H54 (cell line): Measurements from ENCODE around the gene ZFYVE19.

ENCODE experiments used
- DNase-seq: peaks from one replicate; pipeline ENCODE4 v3.0.0; 2011; ENCODE audit warnings: low spot score, mixed read lengths; ENCODE audit not compliant: insufficient read length
- FAIRE-seq: peaks from 3 replicates; lab custom pipeline; 2011; peaks lifted over from hg19 to GRCh38; lab: Jason Lieb, UNC
- POLR2A ChIP-seq: IDR thresholded peaks from 2 replicates; pipeline ENCODE4 v1.6.1; 2011; ENCODE audit warnings: low read depth, mild to moderate bottlenecking, low read length

Gene ZFYVE19

GRCh38 chr15:40841741-40842140, 34.9 kb downstream of the ZFYVE19 start:
- FAIRE-seq: no peak

GRCh38 chr15:40843261-40843884, 36.5 kb downstream of the ZFYVE19 start:
- DNase-seq (no peak), FAIRE-seq (no peak)
- no peak for TF ChIP-seq POLR2A

More at GRCh38 chr15:40841741-40842140, 34.9 kb downstream of the ZFYVE19 start:
- no peak for TF ChIP-seq POLR2A
- no peak for DNase-seq

GRCh38 chr15:40843885-40844695, 37.2 kb downstream of the ZFYVE19 start, which contains the start of gene SPINT1:
Gene SPINT1 (plus strand): TSS chr15:40844048. CDS start chr15:40844555, 507 bp downstream.
- TF ChIP-seq POLR2A: no peak
- FAIRE-seq (no peak), DNase-seq (no peak)

GRCh38 chr15:40844696-40845030, 37.8 kb downstream of the ZFYVE19 start:
- DNase-seq (no peak), FAIRE-seq (no peak)
- no peak for TF ChIP-seq POLR2A

DNA sequence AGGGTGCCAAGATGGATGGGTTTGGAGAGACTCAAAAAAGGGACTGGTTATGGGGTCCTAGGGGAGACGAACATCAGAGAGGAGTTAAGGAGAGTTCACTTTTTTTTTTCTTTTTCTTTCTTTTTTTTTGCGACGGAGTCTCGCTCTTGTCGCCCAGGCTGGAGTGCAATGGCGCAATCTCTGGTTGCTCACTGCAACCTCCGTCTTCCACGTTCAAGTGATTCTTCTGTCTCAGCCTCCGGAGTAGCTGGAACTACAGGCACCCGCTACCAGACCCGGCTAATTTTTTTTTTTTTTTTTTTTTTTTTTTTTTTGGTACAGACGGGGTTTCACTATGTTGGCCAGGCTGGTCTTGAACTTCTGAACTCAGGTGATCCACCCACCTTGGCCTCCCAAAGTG, 38.1 kb downstream of the ZFYVE19 start:
- FAIRE-seq (no peak), DNase-seq (no peak)
- TF ChIP-seq POLR2A: no peak

DNA sequence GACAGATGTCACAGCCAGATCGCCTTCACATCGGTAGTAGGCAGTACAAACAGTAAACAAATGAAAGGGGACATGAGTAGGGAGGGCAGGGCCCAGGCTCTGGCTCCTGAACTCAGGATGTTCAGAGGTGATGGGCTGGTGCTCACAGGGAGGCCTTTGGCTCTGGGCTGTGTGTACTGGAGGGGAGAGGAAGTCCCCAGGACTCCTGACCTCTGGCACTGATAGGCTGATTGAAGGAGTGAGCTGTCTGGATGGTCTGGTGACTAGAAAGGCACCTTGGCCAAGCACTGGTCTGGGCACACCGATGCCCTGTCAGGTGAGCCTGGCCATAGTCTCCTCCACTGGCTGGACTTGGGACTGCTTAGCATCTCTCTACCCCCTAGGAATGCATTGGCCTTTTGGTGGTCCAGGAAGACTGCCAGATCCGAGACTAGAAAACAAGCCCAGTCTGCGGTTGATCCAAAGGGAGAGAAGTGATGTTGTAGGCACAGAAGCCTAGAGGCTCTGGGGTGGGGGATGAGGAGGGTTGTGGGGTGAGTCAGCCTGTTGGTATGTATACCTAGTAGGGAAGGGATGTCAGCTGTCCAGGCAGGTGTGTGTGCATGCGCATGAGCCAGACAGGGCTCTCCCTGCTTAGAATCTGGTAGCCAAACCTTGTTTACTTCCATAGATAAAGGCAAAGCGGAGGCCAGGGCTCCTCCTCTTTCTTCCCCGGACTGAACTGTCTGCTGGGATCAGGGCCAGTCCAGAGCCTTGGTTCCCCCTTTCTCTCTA, 38.8 kb downstream of the ZFYVE19 start:
- TF ChIP-seq POLR2A: no peak
- no peak for DNase-seq
- FAIRE-seq: no peak

- DNase-seq: no peak
- TF ChIP-seq POLR2A: no peak
Measured at GRCh38 chr15:40846841-40847222, 39.9 kb downstream of the ZFYVE19 start.

GRCh38 chr15:40847223-40847961, 40.5 kb downstream of the ZFYVE19 start:
- TF ChIP-seq POLR2A: no peak
- peak; percentile 75 for FAIRE-seq
- DNase-seq: peak; percentile 87

More at GRCh38 chr15:40846841-40847222, 39.9 kb downstream of the ZFYVE19 start:
- FAIRE-seq: no peak

DNA sequence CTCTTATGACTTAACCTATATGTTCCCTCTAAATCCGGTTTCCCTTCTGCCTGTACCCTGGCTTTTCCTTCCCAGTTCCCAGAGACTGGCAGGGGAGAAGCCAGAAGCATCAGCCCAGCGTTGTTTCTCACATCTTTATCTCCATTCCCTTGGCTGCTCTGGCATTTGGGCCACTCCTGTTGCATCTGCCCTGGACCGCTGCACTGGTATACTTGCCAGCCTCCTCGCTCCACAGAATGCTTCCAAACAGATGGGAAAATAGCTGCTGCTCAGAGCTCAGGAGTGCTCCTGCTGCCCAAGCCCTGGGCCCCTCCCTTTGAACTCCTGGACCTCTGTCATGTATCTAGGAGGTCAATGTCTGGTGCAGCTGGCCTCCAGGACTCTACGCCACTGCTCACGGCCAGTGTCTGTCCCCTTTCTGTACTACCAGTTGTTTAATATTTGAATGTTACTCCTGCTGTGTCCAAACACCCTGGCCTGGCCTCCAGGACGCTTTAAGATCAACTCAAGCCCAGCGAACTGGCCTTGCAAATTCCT, 43.8 kb downstream of the ZFYVE19 start:
- no peak for DNase-seq
- no peak for FAIRE-seq
- no peak for TF ChIP-seq POLR2A

- no peak for DNase-seq
- no peak for TF ChIP-seq POLR2A
- FAIRE-seq: no peak
Measured at GRCh38 chr15:40852529-40852928, 45.6 kb downstream of the ZFYVE19 start.

DNA sequence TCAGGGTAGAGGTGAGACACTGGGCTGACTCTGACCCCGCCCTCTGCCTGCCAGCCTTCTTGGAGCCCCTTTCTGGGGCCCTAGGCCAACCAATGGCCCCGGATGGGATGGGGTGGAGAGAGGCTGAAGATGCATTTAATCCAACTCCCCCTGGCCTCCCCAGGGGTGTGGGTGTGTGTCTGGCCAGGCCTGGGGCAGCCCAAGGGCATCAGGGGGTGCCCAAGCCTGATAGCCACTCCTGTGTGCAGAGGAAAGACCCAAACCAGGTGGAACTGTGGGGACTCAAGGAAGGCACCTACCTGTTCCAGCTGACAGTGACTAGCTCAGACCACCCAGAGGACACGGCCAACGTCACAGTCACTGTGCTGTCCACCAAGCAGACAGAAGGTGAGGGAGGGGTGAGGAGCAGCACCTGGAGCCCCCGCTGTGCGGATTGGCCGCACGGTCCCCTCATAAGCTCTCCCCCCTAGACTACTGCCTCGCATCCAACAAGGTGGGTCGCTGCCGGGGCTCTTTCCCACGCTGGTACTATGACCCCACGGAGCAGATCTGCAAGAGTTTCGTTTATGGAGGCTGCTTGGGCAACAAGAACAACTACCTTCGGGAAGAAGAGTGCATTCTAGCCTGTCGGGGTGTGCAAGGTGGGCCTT, 46.5 kb downstream of the ZFYVE19 start:
- FAIRE-seq (no peak), DNase-seq (no peak)
- TF ChIP-seq POLR2A: no peak

GRCh38 chr15:40854161-40854560, 47.3 kb downstream of the ZFYVE19 start:
- FAIRE-seq: no peak
- no peak for DNase-seq
- TF ChIP-seq POLR2A: no peak
